T-cell (primary cell): ENCODE results near the gene TNFRSF14. TPM values are rescaled to one million over a fixed set of nuclear protein-coding genes. Genes with fewer than 3 reads are reported as not detected.

Experiments
- ATAC-seq, 4 experiments: fragments of 200-7000 bp in 3 of 4; fragments of 150-1000 bp in 1 of 4; cut with Tn5 transposase; replicated peaks in 1 of 4; 1 replicate in 3 of 4; 2 replicates in 1 of 4; pipeline ENCODE4 v1.10.0; 2021; ENCODE audit warnings: moderate library complexity in 3 of 4, mild to moderate bottlenecking in 2 of 4, moderate number of reproducible peaks in 1 of 4
- CTCF ChIA-PET, 2 donors: fragments of 300-600 bp; sonication (Branson Sonifier 250); formaldehyde crosslinking; loops; one replicate each; lab custom pipeline; 2022; ENCODE audit warnings: antibody characterized with exemption in 2 of 2; lab: Charles Lee
- POLR2A ChIA-PET, 2 donors: fragments of 300-600 bp; sonication (Branson Sonifier 250); formaldehyde crosslinking; loops; one replicate each; lab custom pipeline; 2022; ENCODE audit warnings: antibody characterized with exemption in 2 of 2; lab: Charles Lee
- DNase-seq, 35 experiments: peaks; one replicate each; pipeline versions ENCODE4 v3.0.0 to v3.0.0-alpha.2; 2013 to 2023
- H3K27ac ChIP-seq: one replicate; pipeline ENCODE4 v1.5.1; 2013; ENCODE audit warnings: low read length
- H3K27me3 ChIP-seq, 2 experiments: replicated peaks in 1 of 2; 1 replicate in 1 of 2; 2 replicates in 1 of 2; pipeline versions ENCODE4 v1.6.1 to v1.7.0; 2013; ENCODE audit warnings: low read length in 1 of 2, mixed read lengths in 1 of 2; ENCODE audit not compliant: control insufficient read depth in 2 of 2, insufficient read depth in 2 of 2; ENCODE audit errors: extremely low read depth in 1 of 2
- H3K36me3 ChIP-seq, 2 donors: 1 replicate in 1 of 2; 2 replicates in 1 of 2; pipeline versions ENCODE4 v1.6.1 to v1.7.0; 2013; ENCODE audit warnings: low read length in 1 of 2; ENCODE audit not compliant: control insufficient read depth in 2 of 2, insufficient read depth in 1 of 2; ENCODE audit errors: extremely low read depth in 1 of 2
- H3K4me1 ChIP-seq, 2 experiments: 1 replicate in 1 of 2; 2 replicates in 1 of 2; pipeline versions ENCODE4 v1.6.1 to v1.7.0; 2013; ENCODE audit warnings: low read length in 2 of 2, mixed read lengths in 1 of 2; ENCODE audit not compliant: insufficient read depth in 2 of 2, control insufficient read depth in 1 of 2; ENCODE audit errors: extremely low read depth in 1 of 2
- H3K4me3 ChIP-seq, 2 donors: 1 replicate in 1 of 2; 2 replicates in 1 of 2; pipeline versions ENCODE4 v1.5.1 to v1.7.0; 2013; ENCODE audit warnings: mild to moderate bottlenecking in 2 of 2, low read length in 1 of 2, moderate library complexity in 1 of 2; ENCODE audit not compliant: control insufficient read depth in 1 of 2; ENCODE audit errors: extremely low read depth in 1 of 2
- H3K9me3 ChIP-seq: 2 replicates; pipeline ENCODE4 v1.7.0; 2013
- H3K27ac Mint-ChIP-seq, 2 donors: one replicate each; pipeline ENCODE4 v1.8.0; 2020 to 2021; ENCODE audit warnings: mild to moderate bottlenecking in 2 of 2, mixed read lengths in 2 of 2
- H3K27me3 Mint-ChIP-seq, 2 donors: one replicate each; pipeline ENCODE4 v1.8.0; 2021 to 2022; ENCODE audit warnings: mixed read lengths in 2 of 2
- H3K36me3 Mint-ChIP-seq: one replicate; pipeline ENCODE4 v1.8.0; 2021; ENCODE audit warnings: mixed read lengths
- H3K4me1 Mint-ChIP-seq, 3 donors: one replicate each; pipeline ENCODE4 v1.8.0; 2020 to 2022; ENCODE audit warnings: mixed read lengths in 3 of 3, mild to moderate bottlenecking in 1 of 3
- H3K4me3 Mint-ChIP-seq, 3 donors: one replicate each; pipeline ENCODE4 v1.8.0; 2020 to 2022; ENCODE audit warnings: mild to moderate bottlenecking in 3 of 3, mixed read lengths in 3 of 3, moderate library complexity in 3 of 3
- H3K9me3 Mint-ChIP-seq, 3 donors: one replicate each; pipeline ENCODE4 v1.8.0; 2020 to 2022; ENCODE audit warnings: mixed read lengths in 3 of 3
- WGBS: methylation state at CpG from one replicate; pipeline ENCODE4 v1.1.5; 2013; ENCODE audit warnings: missing lambda C conversion rate; ENCODE audit not compliant: insufficient coverage; 5-methylcytosine and 5-hydroxymethylcytosine counted together
- total RNA-seq, 35 experiments: library from RNA in 6 of 35; stranded (reverse) in 6 of 35; fragments of 120-200 nt in 1 of 35; gene quantifications; one replicate each; pipeline versions ENCODE4 v1.2.1 to v1.2.4 and lab custom pipeline; 2013 to 2026

Gene TNFRSF14
- total RNA-seq, 5 donors from 2014 or later (not counting 1 experiment from before 2014, with no cell fraction given), result 163 to 214 (median 211) TPM

DNA sequence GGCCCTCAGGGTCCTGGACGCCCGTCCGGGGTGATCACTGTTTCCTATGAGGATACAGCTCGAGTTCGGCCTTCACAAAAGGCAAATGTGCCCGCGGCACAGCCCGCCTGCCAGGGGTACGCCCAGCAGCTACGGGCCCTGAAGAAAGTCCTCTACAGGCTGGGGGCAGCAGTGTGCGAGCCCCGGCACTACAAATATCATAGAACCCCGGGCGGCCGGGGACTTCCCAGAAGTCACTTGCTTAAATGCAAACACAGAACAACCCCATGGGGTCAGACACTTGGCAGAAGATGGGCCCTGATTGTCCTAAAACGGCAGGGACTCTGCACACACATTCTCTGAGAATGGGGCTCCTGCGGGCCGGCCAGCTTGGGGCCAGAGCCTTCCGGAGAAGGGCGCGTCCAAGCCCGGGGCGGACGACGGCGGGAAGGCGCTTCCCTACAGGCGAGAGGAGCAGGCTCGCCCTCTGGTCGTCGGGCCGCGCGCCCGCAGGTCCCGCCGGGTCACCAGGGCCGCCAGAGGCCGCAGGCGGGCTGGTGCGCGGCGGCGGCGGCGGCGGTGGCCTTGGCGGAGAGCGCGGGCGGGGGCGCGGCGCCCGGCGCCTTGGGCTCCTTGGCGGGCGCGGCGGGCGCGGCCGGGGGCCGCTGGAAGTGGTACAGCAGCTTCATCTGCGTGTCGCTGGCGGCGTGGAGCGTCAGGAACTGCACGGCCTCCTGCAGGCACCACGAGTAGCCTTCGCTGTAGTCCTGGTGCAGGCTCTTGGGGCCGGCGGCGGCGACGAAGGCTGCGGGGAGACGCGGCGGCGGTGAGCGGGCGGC lies 27.0 kb upstream of the TNFRSF14 start:
- no peaks in the 10 kb centered on the region for H3K9me3 Mint-ChIP-seq
- peaks cover 0 to 69% of the 10 kb centered on the region in 2 experiments for H3K27me3 ChIP-seq
- H3K4me1 Mint-ChIP-seq, result peaks cover 19 to 35% (median 33%) of the 10 kb centered on the region in 3 donors
- ChIA-PET CTCF (interaction anchor here in 1 of 2 donors (0.5 kb wide), 1 partner anchor 58 kb away, joined by 3 read pairs; no protein-coding TSS in a partner anchor), POLR2A (no interaction called here)
- no peak overlapping the region for H3K27ac Mint-ChIP-seq
- WGBS, result 4% methylated on average over 81 of the region's 84 CpGs
- DNase-seq, result peak in 25 of 35 experiments; percentile 26 to 73 (median 41)
- no peak overlapping the region for H3K27ac ChIP-seq
- no peaks in the 10 kb centered on the region for H3K36me3 ChIP-seq
- no peak for ATAC-seq
- H3K27me3 Mint-ChIP-seq, result peaks cover 0 to 29% of the 10 kb centered on the region in 2 donors
- H3K4me1 ChIP-seq, result peaks cover 20 to 60% of the 10 kb centered on the region in 2 experiments
- peak overlapping the region; percentile 67 to 81 (median 72) for H3K4me3 Mint-ChIP-seq
- H3K4me3 ChIP-seq, result peak overlapping the region; percentile 23 to 63
- no peaks in the 10 kb centered on the region for H3K9me3 ChIP-seq
- H3K36me3 Mint-ChIP-seq, result no peaks in the 10 kb centered on the region

DNA sequence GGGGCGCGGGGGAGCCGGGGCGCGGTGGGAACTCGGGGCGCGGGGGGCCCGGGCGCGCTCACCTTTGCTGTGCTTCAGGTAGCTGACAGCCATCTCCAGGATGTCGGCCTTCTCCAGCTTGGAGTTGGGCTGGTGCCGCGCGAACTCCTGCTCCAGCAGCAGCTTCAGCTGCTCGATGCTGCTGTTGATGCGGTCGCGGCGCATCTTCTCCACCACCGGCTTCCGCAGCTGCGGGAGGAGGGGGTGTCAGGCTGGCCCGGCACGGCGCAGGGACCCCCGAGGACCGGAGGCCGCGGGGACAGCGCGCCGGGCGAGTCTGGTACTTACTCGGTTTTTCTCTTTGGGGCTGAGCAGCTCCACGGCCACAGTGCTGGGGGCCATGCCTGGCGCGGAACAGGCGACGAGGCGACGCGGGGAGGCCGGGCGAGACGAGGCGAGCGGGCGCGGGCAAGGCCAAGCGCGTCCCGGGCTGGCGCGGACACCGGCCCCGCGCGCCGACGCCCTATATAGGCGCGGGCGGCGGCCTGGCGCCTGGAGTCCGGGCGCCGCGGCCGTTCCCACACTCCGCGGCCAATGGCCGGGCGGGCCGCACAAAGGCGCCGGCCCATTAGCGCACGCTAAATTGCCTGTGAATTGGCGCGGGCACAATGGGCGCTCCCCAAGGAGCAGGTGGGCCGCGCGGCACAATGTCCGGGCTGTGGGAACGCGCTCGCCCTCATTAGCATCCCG lies 26.2 kb upstream of the TNFRSF14 start, which contains the start of gene HES5:
HES5 (minus strand) TSS at position 480 of the 729 bp plus-strand sequence; CDS start at position 381, 99 bp downstream.
- peak in 2 of 35 experiments; percentile 31 to 47 for DNase-seq
- POLR2A ChIA-PET, result no interaction called here
- no peaks in the 10 kb centered on the region for H3K36me3 ChIP-seq
- peak within 1 kb of the TSS; percentile 23 to 66 for H3K4me3 ChIP-seq
- H3K27me3 Mint-ChIP-seq, result peaks cover 0 to 31% of the 10 kb centered on the region in 2 donors
- no peaks in the 10 kb centered on the region for H3K9me3 ChIP-seq
- 2% methylated on average over 87 of the region's 91 CpGs for WGBS
- H3K36me3 Mint-ChIP-seq, result no peaks in the 10 kb centered on the region
- peaks cover 0 to 76% of the 10 kb centered on the region in 2 experiments for H3K27me3 ChIP-seq
- ATAC-seq, result no peak
- no peaks in the 10 kb centered on the region for H3K9me3 Mint-ChIP-seq
- no peak within 1 kb of the TSS for H3K27ac Mint-ChIP-seq
- peaks cover 15 to 53% of the 10 kb centered on the region in 2 experiments for H3K4me1 ChIP-seq
- CTCF ChIA-PET, result no interaction called here
- peaks cover 12 to 27% (median 25%) of the 10 kb centered on the region in 3 donors for H3K4me1 Mint-ChIP-seq
- peak within 1 kb of the TSS; percentile 67 to 81 (median 72) for H3K4me3 Mint-ChIP-seq
- H3K27ac ChIP-seq, result no peak within 1 kb of the TSS

DNA sequence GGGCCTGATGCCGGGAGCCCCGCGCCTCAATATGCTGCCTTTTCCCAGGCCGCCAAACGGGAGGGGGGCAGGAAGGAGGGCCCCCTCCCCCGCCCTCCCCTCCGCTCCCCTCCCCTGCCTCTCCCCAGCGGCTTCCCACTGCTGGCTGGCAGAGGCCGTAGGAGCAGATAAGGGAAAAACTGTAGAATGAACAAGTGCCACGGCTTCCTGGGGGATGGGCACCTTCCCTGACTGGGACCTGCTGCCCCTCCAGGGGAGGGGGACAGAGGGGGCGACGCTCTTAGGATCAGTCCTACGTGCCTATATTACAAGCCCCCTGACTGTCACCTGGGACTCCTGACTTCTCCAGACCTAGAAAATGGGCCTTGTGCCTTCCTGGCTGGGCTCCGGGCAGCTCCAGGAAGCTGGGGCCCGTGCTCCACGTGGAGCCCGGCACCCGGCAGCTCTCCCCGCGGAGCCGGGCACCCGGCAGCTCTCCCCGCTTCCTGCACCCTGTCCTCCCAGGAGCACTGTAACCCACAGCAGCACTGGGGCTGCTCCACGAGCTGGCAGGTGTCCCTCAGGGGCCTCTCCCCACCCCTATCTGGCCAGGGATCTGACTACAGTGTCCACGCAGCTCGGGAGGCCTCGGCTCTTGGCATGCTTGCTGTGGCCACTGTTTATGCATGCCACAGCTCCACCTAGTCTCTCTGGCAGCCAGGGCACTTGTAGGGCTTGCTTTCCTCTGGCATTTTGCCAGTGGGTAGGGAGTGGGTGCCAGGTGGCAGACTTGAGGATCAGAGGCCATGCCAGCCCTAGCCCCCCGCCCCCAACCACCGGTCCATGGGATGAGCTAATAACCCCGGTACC lies 25.4 kb upstream of the TNFRSF14 start:
- POLR2A ChIA-PET, result interaction anchor here in 1 of 2 donors (0.6 kb wide), 1 partner anchor 1367 kb away, joined by 3 read pairs; no protein-coding TSS in a partner anchor

DNA sequence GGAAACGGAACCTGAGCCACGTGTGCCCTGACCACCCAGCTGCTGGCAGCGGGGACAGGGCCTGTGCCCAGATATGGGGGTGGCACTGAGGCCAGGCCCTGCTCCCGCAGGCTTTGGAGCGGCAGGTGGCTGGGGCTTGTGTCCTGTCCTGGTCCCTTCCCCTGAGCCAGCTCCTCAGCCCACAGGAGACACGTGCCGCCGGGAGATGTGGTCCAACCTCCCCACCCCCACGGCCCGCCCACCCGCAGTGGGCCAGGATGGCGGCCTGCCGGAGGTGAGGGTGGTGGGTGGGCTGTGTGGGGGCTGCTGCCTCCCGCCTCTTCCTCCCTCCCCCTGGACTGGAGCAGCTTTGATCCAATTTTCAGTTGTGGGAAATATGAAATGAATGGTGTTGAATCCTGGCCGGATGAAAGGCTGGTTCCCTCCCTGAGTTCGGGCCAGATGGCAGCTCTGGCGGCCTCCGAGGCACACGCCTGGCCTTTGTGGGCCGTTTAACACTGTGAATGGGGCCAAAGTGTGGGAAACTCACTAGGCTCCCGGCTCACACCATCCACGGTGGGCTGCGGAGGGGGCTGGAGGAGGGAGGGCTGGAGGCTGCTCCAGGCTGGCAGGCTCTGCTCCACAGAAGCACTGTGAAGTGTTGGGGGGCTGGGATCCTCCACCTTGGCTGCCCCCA lies 23.5 kb upstream of the TNFRSF14 start:
- no peak for DNase-seq
- peaks cover 0 to 32% of the 10 kb centered on the region in 2 donors for H3K27me3 Mint-ChIP-seq
- H3K4me1 ChIP-seq, result peaks cover 10 to 33% of the 10 kb centered on the region in 2 experiments
- H3K36me3 Mint-ChIP-seq, result no peaks in the 10 kb centered on the region
- no peak overlapping the region for H3K27ac ChIP-seq
- H3K4me1 Mint-ChIP-seq, result peaks cover 0 to 15% (median 13%) of the 10 kb centered on the region in 3 donors
- H3K27ac Mint-ChIP-seq, result no peak overlapping the region
- no peaks in the 10 kb centered on the region for H3K36me3 ChIP-seq
- ATAC-seq, result no peak
- 89% methylated on average over 12 of the region's 23 CpGs for WGBS
- ChIA-PET CTCF (no interaction called here), POLR2A (no interaction called here)
- peaks cover 0 to 80% of the 10 kb centered on the region in 2 experiments for H3K27me3 ChIP-seq
- H3K9me3 ChIP-seq, result no peaks in the 10 kb centered on the region
- no peak overlapping the region for H3K4me3 ChIP-seq
- H3K4me3 Mint-ChIP-seq, result no peak overlapping the region
- no peaks in the 10 kb centered on the region for H3K9me3 Mint-ChIP-seq

More for the DNA sequence above, 25.4 kb upstream of the TNFRSF14 start:
- Mint-ChIP-seq H3K27me3 (peaks cover 0 to 35% of the 10 kb centered on the region in 2 donors), H3K4me3 (peak overlapping the region; percentile 24 to 73 (median 25)), H3K9me3 (no peaks in the 10 kb centered on the region), H3K27ac (no peak overlapping the region), H3K4me1 (peaks cover 8 to 22% (median 20%) of the 10 kb centered on the region in 3 donors), H3K36me3 (no peaks in the 10 kb centered on the region)
- Histone ChIP-seq H3K4me3 (peak overlapping the region in 1 of 2 donors; percentile 66), H3K27ac (no peak overlapping the region), H3K27me3 (peaks cover 0 to 82% of the 10 kb centered on the region in 2 experiments), H3K4me1 (peaks cover 10 to 45% of the 10 kb centered on the region in 2 experiments), H3K9me3 (no peaks in the 10 kb centered on the region), H3K36me3 (no peaks in the 10 kb centered on the region)
- ATAC-seq (no peak), DNase-seq (peak in 2 of 35 experiments; percentile 25 to 40)
- WGBS, result 15% methylated on average over 17 of the region's 30 CpGs
- CTCF ChIA-PET, result interaction anchor here in 1 of 2 donors (0.6 kb wide), 1 partner anchor 912 kb away, joined by 10 read pairs; no protein-coding TSS in a partner anchor

DNA sequence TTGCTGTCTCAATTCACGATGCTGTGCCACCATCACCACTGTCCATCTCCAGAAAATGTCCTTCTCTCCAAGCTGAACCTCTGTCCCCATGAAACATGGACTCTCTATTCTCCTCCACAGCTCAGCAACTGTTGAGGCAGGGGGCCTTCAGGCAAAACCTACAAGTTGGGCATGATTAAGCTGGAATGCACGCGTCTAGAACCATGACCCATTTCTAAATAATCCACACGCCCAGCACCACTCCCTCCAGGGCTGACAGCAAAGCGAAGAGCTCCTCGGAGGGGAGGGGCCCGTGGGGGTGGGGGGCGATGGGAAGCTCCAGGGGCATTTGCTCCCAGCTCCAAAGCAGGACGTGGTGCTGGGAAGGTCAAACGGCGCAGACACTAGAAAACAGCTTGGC lies 22.8 kb upstream of the TNFRSF14 start:
- DNase-seq, result no peak
- ChIA-PET CTCF (interaction anchor here in 1 of 2 donors (0.6 kb wide), 1 partner anchor 13 kb away, joined by 3 read pairs; no protein-coding TSS in a partner anchor), POLR2A (interaction anchor here in 1 of 2 donors (0.5 kb wide), 1 partner anchor 249 kb away, joined by 3 read pairs; no protein-coding TSS in a partner anchor)
- Mint-ChIP-seq H3K36me3 (no peaks in the 10 kb centered on the region), H3K4me3 (no peak overlapping the region), H3K27ac (no peak overlapping the region), H3K27me3 (peaks cover 0 to 30% of the 10 kb centered on the region in 2 donors), H3K4me1 (peaks cover 0 to 15% (median 13%) of the 10 kb centered on the region in 3 donors), H3K9me3 (no peaks in the 10 kb centered on the region)
- Histone ChIP-seq H3K4me1 (peaks cover 10 to 28% of the 10 kb centered on the region in 2 experiments), H3K27ac (no peak overlapping the region), H3K27me3 (peaks cover 0 to 76% of the 10 kb centered on the region in 2 experiments), H3K4me3 (no peak overlapping the region), H3K9me3 (no peaks in the 10 kb centered on the region), H3K36me3 (no peaks in the 10 kb centered on the region)
- WGBS, result 79% methylated on average over 7 of the region's 11 CpGs
- ATAC-seq, result no peak
